Measurements from ENCODE around the gene CARD19. TPM values are rescaled to one million over a fixed set of nuclear protein-coding genes. Genes with fewer than 3 reads are reported as not detected.

Gene CARD19
- total and polyA plus RNA-seq, 2 experiments from 2014 or later = 36.8 to 48.3 TPM

- no peak for TF ChIP-seq ZNF462 (CRISPR knock-in tag; IDR thresholded peaks at IDR 0.05)
- TF ChIP-seq CREB1 (CRISPR knock-in tag; IDR thresholded peaks at IDR 0.05; ENCODE audit: low read depth) = no peak
- no peak for TF ChIP-seq STAT1 (IDR thresholded peaks at IDR 0.05; ENCODE audit: unreplicated experiment)
Measured at GRCh38 chr9:93060746-93061259, 35.2 kb upstream of the CARD19 start (continued).

- Mint-ChIP-seq H3K4me3 (no peak overlapping the region), H3K27me3 (ENCODE audit: insufficient read depth, low read depth, poor library complexity) (peaks cover 23% of the 10 kb centered on the region), H3K4me1 (peaks cover 31% of the 10 kb centered on the region), H3K27ac (no peak overlapping the region), H3K36me3 (ENCODE audit: low read depth) (no peaks in the 10 kb centered on the region), H3K9me3 (no peaks in the 10 kb centered on the region)
- Histone ChIP-seq H3K36me3 (ENCODE audit: insufficient read depth) (no peaks in the 10 kb centered on the region), H3K27ac (ENCODE audit: low read depth) (no peak overlapping the region), H3K4me2 (no peak overlapping the region), H3K79me2 (replicated peaks; ENCODE audit: insufficient read depth) (no peaks in the 10 kb centered on the region), H3K4me1 (ENCODE audit: insufficient read depth) (peaks cover 21% of the 10 kb centered on the region; the same call in 1 of the 2 replicates), H3K27me3 (ENCODE audit: insufficient read depth) (peaks cover 4% of the 10 kb centered on the region), H3F3A (replicated peaks; ENCODE audit: low read depth) (0 out of 2 replicates have a peak, but pooled peaks cover 5% of the 10 kb centered on the region), H3K9me2 (ENCODE audit: insufficient read depth) (no peaks in the 10 kb centered on the region), H4K20me1 (replicated peaks; ENCODE audit: insufficient read depth) (no peaks in the 10 kb centered on the region), H3K4me3 (no peak overlapping the region), H2AFZ (no peak overlapping the region)
- DNase-seq (ENCODE audit: low spot score) = no peak
- ATAC-seq = no peak
- no peak for TF ChIP-seq REST (IDR thresholded peaks at IDR 0.05; ENCODE audit: unreplicated experiment)
- no peak for TF ChIP-seq ZNF114 (CRISPR knock-in tag; IDR thresholded peaks at IDR 0.05)
- no peak for TF ChIP-seq POLR2AphosphoS5 (IDR thresholded peaks at IDR 0.05; ENCODE audit: low read depth)
Measured at GRCh38 chr9:93061260-93061751, 34.7 kb upstream of the CARD19 start.
